CD14-positive monocyte (primary cell): Measurements from ENCODE around the gene HERC2. TPM values are rescaled to one million over a fixed set of nuclear protein-coding genes. Genes with fewer than 3 reads are reported as not detected.
"Not testable (repeated sequence)": the region's sequence is repeated elsewhere in the genome, so short reads cannot be mapped to it uniquely, and the experiment has no call there.

Experiments
- DNase-seq, 3 donors: peaks; one replicate each; pipeline ENCODE4 v3.0.0-alpha.2; 2011 to 2022
- H2AFZ ChIP-seq: 2 replicates; pipeline ENCODE4 v1.6.0; 2012; ENCODE audit warnings: mild to moderate bottlenecking, low read depth, low read length, inconsistent platforms; ENCODE audit not compliant: insufficient read depth, poor library complexity, severe bottlenecking
- H3K27ac ChIP-seq, 2 donors: 1 replicate in 1 of 2; 2 replicates in 1 of 2; pipeline ENCODE4 v1.5.1; 2012 to 2013; ENCODE audit warnings: low read length in 2 of 2, control low read depth in 1 of 2, inconsistent platforms in 1 of 2, low read depth in 1 of 2, mild to moderate bottlenecking in 1 of 2
- H3K27me3 ChIP-seq, 2 donors: one replicate each; pipeline versions ENCODE4 v1.6.0 to v1.6.1; 2011 to 2013; ENCODE audit warnings: low read length in 2 of 2; ENCODE audit not compliant: control insufficient read depth in 2 of 2, insufficient read depth in 2 of 2
- H3K36me3 ChIP-seq, 2 donors: replicated peaks in 1 of 2; 1 replicate in 1 of 2; 2 replicates in 1 of 2; pipeline versions ENCODE4 v1.5.1 to v1.6.1; 2012 to 2013; ENCODE audit warnings: low read length in 2 of 2, control low read depth in 1 of 2, inconsistent platforms in 1 of 2, mild to moderate bottlenecking in 1 of 2; ENCODE audit not compliant: insufficient read depth in 2 of 2, control insufficient read depth in 1 of 2
- H3K4me1 ChIP-seq, 2 donors: 1 replicate in 1 of 2; 2 replicates in 1 of 2; pipeline versions ENCODE4 v1.5.1 to v1.6.1; 2012 to 2013; ENCODE audit warnings: low read length in 2 of 2, control low read depth in 1 of 2, inconsistent platforms in 1 of 2, mild to moderate bottlenecking in 1 of 2, moderate library complexity in 1 of 2; ENCODE audit not compliant: insufficient read depth in 2 of 2, control insufficient read depth in 1 of 2
- H3K4me2 ChIP-seq: replicated peaks from 2 replicates; pipeline ENCODE3; 2012; ENCODE audit warnings: low read length, moderate library complexity, mild to moderate bottlenecking; ENCODE audit not compliant: poor library complexity, severe bottlenecking; ENCODE audit errors: extremely low read depth
- H3K4me3 ChIP-seq, 3 experiments: fragments of 200-600 bp in 1 of 3; sonication (generic) in 1 of 3; replicated peaks in 1 of 3; 1 replicate in 2 of 3; 2 replicates in 1 of 3; pipeline ENCODE4 v1.5.1; 2011 to 2013; ENCODE audit warnings: low read length in 3 of 3, mild to moderate bottlenecking in 3 of 3, control low read depth in 2 of 3, low read depth in 2 of 3, inconsistent platforms in 1 of 3, moderate library complexity in 1 of 3
- H3K79me2 ChIP-seq: 2 replicates; pipeline ENCODE4 v1.6.0; 2012; ENCODE audit warnings: mild to moderate bottlenecking, control low read depth, inconsistent platforms, low read length, moderate library complexity; ENCODE audit not compliant: insufficient read depth
- H3K9ac ChIP-seq: 2 replicates; pipeline ENCODE4 v1.6.0; 2017; ENCODE audit warnings: low read length, mild to moderate bottlenecking; ENCODE audit not compliant: insufficient read depth, poor library complexity, severe bottlenecking
- H3K9me3 ChIP-seq, 2 donors: replicated peaks in 1 of 2; 1 replicate in 1 of 2; 2 replicates in 1 of 2; pipeline versions ENCODE4 v1.5.1 to v1.6.1; 2012 to 2013; ENCODE audit warnings: low read length in 2 of 2, control low read depth in 1 of 2; ENCODE audit not compliant: control insufficient read depth in 1 of 2, insufficient read depth in 1 of 2
- H4K20me1 ChIP-seq: 2 replicates; pipeline ENCODE4 v1.6.0; 2012; ENCODE audit warnings: mild to moderate bottlenecking, low read length, control low read depth, moderate library complexity; ENCODE audit not compliant: insufficient read depth
- H3K27ac Mint-ChIP-seq, 7 donors: one replicate each; pipeline ENCODE4 v1.8.0; 2020; ENCODE audit warnings: mild to moderate bottlenecking in 7 of 7, mixed read lengths in 7 of 7, moderate library complexity in 6 of 7, inconsistent platforms in 2 of 7
- H3K27me3 Mint-ChIP-seq, 3 donors: one replicate each; pipeline ENCODE4 v1.8.0; 2021 to 2022; ENCODE audit warnings: low read depth in 3 of 3, mild to moderate bottlenecking in 3 of 3, mixed read lengths in 3 of 3, moderate library complexity in 3 of 3, inconsistent platforms in 1 of 3
- H3K36me3 Mint-ChIP-seq, 2 donors: one replicate each; pipeline ENCODE4 v1.8.0; 2020; ENCODE audit warnings: mixed read lengths in 2 of 2, inconsistent platforms in 1 of 2, mild to moderate bottlenecking in 1 of 2
- H3K4me1 Mint-ChIP-seq: one replicate; pipeline ENCODE4 v1.8.0; 2020; ENCODE audit warnings: mild to moderate bottlenecking, mixed read lengths
- H3K4me3 Mint-ChIP-seq, 2 donors: one replicate each; pipeline ENCODE4 v1.8.0; 2020; ENCODE audit warnings: mild to moderate bottlenecking in 2 of 2, mixed read lengths in 2 of 2, moderate library complexity in 1 of 2
- H3K9me3 Mint-ChIP-seq, 7 donors: one replicate each; pipeline ENCODE4 v1.8.0; 2020 to 2022; ENCODE audit warnings: mixed read lengths in 7 of 7, mild to moderate bottlenecking in 6 of 7, moderate library complexity in 6 of 7, inconsistent platforms in 2 of 7
- WGBS: methylation state at CpG from one replicate; pipeline ENCODE4 v1.1.5; 2013; ENCODE audit warnings: missing lambda C conversion rate; ENCODE audit not compliant: insufficient coverage; 5-methylcytosine and 5-hydroxymethylcytosine counted together
- intact Hi-C, 2 donors: fragments of 100-400 bp; cut with micrococcal nuclease; formaldehyde crosslinking; loops; one replicate each; pipeline versions ENCODE4 v1.15.0 to v1.15.1; 2023
- polyA plus RNA-seq, 3 donors: library from polyadenylated mRNA; depleted of rRNA in 1 of 3; unstranded in 2 of 3; stranded (reverse) in 1 of 3; fragments of 300-500 nt in 2 of 3; fragments of >200 nt in 1 of 3; fragmentation: Illumina TruSeq in 2 of 3; gene quantifications; 1 replicate in 2 of 3; 2 replicates in 1 of 3; pipeline ENCODE4 v1.2.3, GENCODE V29; 2012 to 2021

Gene HERC2
- polyA plus RNA-seq, 3 donors: 3.1 to 9.0 (median 4.7) TPM

GRCh38 chr15:28319725-28320124 lies 2.3 kb downstream of the HERC2 start:
- H3K36me3 ChIP-seq, H3K9me3 ChIP-seq, intact Hi-C loops, H3K4me3 ChIP-seq, H3K4me1 ChIP-seq, H2AFZ ChIP-seq, H3K9me3 Mint-ChIP-seq, H3K4me1 Mint-ChIP-seq, H3K4me2 ChIP-seq, H3K9ac ChIP-seq, H3K79me2 ChIP-seq, H4K20me1 ChIP-seq, H3K27ac ChIP-seq, H3K27me3 ChIP-seq, H3K4me3 Mint-ChIP-seq, H3K27ac Mint-ChIP-seq, H3K27me3 Mint-ChIP-seq, DNase-seq: not testable (repeated sequence)
- peaks cover 6 to 20% of the 10 kb centered on the region in 2 donors for H3K36me3 Mint-ChIP-seq
- no CpG with 5 or more reads among the region's 1 CpG for WGBS

- H3K4me1 Mint-ChIP-seq, H3K4me3 Mint-ChIP-seq, H3K9ac ChIP-seq, H3K27ac Mint-ChIP-seq, H3K4me3 ChIP-seq, intact Hi-C loops, H3K9me3 ChIP-seq, H3K79me2 ChIP-seq, H3K27me3 ChIP-seq, DNase-seq, H3K27ac ChIP-seq, H3K27me3 Mint-ChIP-seq, H3K9me3 Mint-ChIP-seq, H3K4me2 ChIP-seq, H3K4me1 ChIP-seq, H4K20me1 ChIP-seq, H2AFZ ChIP-seq: not testable (repeated sequence)
- H3K36me3 Mint-ChIP-seq: peaks cover 9 to 25% of the 10 kb centered on the region in 2 donors
- peaks cover 0 to 11% of the 10 kb centered on the region in 2 donors for H3K36me3 ChIP-seq
- no CpG with 5 or more reads among the region's 3 CpGs for WGBS
These were observed 3.2 kb downstream of the HERC2 start for GRCh38 chr15:28318828-28319227.

GRCh38 chr15:28318122-28318521 lies 3.9 kb downstream of the HERC2 start:
- H3K9me3 Mint-ChIP-seq, H3K27me3 ChIP-seq, H3K4me1 ChIP-seq, H3K79me2 ChIP-seq, H3K27ac ChIP-seq, H4K20me1 ChIP-seq, DNase-seq, H3K4me1 Mint-ChIP-seq, H3K4me3 Mint-ChIP-seq, intact Hi-C loops, H3K4me3 ChIP-seq, H3K27me3 Mint-ChIP-seq, H3K9ac ChIP-seq, H3K4me2 ChIP-seq, H3K27ac Mint-ChIP-seq, H2AFZ ChIP-seq, H3K9me3 ChIP-seq: not testable (repeated sequence)
- WGBS: 100% methylated on average over 4 of the region's 13 CpGs
- H3K36me3 ChIP-seq: peaks cover 0 to 15% of the 10 kb centered on the region in 2 donors
- peaks cover 9 to 28% of the 10 kb centered on the region in 2 donors for H3K36me3 Mint-ChIP-seq

GRCh38 chr15:28316958-28317357 lies 5.0 kb downstream of the HERC2 start:
- intact Hi-C loops, H3K4me3 ChIP-seq, H3K27ac ChIP-seq, H3K27ac Mint-ChIP-seq, H3K4me1 ChIP-seq, H3K9ac ChIP-seq, H4K20me1 ChIP-seq, H3K27me3 ChIP-seq, H2AFZ ChIP-seq, H3K9me3 Mint-ChIP-seq, H3K79me2 ChIP-seq, H3K4me2 ChIP-seq, H3K4me1 Mint-ChIP-seq, H3K9me3 ChIP-seq, H3K4me3 Mint-ChIP-seq, H3K27me3 Mint-ChIP-seq, DNase-seq: not testable (repeated sequence)
- H3K36me3 ChIP-seq: peaks cover 0 to 15% of the 10 kb centered on the region in 2 donors
- H3K36me3 Mint-ChIP-seq: peaks cover 10 to 28% of the 10 kb centered on the region in 2 donors
- no CpG with 5 or more reads among the region's 7 CpGs for WGBS
